A172 (cell line): ENCODE measurements around the gene BEAN1. TPM values are rescaled to one million over a fixed set of nuclear protein-coding genes. Genes with fewer than 3 reads are reported as not detected.

Experiments used
- DNase-seq: peaks from one replicate; pipeline ENCODE4 v3.0.0-alpha.2; 2015; ENCODE audit warnings: low spot score
- total RNA-seq: library from RNA; depleted of rRNA; stranded (reverse); fragments of >200 nt; shearing (Covaris generic); gene quantifications from 2 replicates; pipeline ENCODE4 v1.2.3, GENCODE V29; 2014; rRNA removed

The BEAN1 gene, protein sequence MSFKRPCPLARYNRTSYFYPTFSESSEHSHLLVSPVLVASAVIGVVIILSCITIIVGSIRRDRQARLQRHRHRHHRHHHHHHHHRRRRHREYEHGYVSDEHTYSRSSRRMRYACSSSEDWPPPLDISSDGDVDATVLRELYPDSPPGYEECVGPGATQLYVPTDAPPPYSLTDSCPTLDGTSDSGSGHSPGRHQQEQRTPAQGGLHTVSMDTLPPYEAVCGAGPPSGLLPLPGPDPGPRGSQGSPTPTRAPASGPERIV
- total RNA-seq = 0.91 and 1.7 TPM in 2 replicates

DNA sequence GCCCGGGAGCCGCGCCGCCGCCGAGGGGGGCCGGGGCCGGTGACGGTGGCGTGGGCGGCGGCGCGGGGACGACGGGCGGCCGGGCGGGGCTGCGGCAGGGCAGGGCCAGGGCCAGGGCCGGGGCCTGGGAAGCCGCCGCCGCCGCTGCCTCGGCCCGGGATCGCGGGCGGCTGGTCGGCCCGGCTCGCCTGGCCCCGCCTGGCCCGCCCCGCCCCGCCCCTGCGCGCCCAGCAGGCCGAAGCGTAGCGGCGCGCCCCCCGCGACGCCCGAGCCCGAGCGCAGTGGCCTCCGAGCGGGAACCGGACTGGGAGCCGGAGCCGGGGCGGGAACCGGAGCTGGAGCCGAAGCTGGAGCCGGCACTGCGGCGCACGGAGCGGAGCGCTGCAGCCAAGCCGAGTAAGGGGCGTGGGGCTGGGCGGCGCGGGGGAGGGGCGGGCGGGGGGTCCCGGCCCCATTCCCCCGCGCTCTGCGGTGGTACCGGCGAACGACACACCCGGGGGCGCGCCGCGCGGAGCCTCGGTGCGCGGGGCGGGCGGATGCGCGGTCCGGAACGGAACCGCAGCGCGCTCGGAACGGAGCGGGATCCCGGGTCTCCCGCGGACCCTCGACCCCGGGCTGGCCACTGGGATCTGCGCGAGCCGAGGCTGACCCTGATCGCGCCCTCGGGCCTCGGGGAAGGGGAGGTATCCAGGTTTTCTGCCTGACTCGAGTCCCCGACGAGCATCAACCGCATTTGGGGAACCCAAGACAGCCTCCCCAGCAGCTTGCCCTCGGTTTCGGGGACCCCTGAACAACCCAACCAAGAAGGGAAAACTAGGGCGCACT, at the start of gene BEAN1:
BEAN1 (plus strand) TSS at position 260 of the 825 bp plus-strand sequence. CDS start 10,382 bp downstream, outside the sequence.
- no peak for DNase-seq

DNA sequence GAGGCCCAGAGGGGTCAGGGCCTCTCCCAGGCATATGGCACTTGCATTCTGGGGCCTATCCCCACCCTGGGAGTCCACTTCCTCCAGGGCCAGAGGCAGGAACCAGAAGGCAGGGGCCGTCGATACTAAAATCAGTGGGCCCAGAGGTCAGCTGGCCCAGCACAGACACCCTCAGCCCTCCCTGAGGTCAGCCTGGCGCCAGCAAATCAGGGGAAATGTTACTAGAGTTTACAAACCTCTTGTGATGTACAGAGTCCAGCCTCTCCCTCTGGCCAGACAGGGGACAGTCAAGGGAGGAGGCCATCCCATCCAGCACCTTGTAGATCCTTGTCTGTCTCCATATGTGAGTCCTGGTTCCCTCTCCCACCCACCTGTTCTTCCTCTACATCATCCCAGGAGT, 49.8 kb upstream of the BEAN1 start:
- no peak for DNase-seq

DNA sequence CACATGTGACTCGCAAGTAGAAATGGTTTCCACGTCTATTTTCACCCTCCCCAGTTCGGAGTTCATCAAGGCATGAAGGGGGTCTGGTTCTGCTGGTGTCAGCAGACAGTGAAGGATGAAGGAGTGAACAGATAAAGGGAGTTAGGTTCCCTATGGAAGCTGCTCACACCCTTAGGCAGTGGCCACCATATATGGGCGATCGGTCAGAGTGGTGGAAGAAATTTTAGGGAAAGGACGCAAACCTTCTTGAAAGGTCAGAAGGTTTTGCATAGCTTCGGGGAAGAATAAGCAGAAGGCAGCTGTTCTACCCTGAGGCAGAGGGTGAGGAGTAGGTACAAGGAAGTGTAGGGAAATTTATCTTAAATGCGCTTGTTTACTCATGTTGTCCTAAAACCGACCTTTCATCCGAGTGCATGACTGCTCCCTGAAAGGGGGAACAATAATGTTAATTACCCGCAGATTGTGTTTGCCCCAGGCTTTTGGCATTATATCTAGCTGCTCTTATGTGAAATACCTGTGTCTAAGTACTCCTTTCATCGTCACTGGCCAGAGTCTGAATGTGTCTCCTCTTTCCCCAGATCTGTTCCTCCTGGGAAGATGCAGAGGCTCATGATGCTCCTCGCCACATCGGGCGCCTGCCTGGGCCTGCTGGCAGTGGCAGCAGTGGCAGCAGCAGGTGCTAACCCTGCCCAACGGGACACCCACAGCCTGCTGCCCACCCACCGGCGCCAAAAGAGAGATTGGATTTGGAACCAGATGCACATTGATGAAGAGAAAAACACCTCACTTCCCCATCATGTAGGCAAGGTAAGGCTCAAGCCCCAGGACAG, 48.1 kb upstream of the BEAN1 start:
- no peak for DNase-seq

DNA sequence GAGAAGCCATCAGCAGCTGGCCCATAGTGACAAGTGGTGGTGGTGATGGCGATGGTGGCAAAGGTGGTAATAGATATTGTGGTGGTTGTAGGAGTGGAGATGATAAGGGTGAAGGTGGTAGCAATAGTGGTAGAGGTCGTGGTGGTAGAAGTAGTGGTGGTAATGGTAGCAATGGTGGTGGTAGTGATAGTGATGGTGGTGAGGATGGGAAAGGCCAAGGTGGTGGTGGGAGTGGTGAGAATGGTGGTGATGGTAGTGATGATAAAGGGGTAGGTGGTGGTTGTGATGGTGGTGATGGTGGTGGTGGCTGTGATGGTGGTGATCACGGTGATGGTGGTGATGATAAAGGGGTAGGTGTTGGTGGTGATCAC, 47.5 kb upstream of the BEAN1 start:
- no peak for DNase-seq

DNA sequence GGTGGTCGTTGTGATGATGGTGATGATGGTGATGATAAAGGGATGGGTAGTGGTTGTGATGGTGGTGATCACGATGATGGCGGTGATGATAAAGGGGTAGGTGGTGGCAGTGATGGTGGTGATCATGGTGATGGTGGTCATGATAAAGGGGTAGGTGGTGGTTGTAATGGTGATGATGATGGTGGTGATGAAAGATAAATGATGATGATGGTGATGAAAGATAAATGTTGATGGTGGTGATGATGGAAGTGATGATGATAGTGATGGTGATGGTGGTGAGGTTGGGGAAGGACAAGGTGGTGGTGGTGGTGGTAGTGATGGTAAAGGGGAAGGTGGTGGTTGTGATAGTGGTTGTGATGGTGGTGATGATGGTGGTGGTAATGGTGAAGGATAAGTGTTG, 46.7 kb upstream of the BEAN1 start:
- DNase-seq = no peak

DNA sequence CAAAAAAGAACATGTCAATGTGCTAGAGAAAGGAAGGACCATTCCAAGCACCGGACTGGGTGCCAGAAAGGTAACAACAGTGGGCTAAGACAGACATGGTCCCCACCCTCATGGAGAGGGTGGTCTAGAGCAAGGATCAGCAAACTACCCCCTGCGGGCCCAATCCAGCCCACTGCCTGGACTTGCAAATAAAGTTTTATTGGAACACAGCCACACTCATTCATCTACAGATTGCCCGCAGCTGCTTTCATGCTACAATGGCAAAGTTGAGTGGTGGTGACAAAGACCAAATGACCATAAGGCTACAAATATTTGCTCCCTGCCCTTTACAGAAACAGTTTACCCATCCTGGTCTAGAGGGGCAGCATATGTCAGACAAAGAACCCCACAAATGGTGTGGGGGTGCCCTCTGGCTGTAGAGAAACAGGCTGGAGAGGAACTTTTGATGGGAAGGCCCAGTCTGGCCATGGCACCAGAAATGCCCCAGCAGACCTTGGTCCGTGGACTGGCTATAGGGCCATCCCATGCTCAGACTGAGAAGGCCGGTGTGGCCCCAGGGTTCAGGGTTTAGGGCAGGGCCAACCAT, 45.4 kb upstream of the BEAN1 start:
- DNase-seq = no peak

DNA sequence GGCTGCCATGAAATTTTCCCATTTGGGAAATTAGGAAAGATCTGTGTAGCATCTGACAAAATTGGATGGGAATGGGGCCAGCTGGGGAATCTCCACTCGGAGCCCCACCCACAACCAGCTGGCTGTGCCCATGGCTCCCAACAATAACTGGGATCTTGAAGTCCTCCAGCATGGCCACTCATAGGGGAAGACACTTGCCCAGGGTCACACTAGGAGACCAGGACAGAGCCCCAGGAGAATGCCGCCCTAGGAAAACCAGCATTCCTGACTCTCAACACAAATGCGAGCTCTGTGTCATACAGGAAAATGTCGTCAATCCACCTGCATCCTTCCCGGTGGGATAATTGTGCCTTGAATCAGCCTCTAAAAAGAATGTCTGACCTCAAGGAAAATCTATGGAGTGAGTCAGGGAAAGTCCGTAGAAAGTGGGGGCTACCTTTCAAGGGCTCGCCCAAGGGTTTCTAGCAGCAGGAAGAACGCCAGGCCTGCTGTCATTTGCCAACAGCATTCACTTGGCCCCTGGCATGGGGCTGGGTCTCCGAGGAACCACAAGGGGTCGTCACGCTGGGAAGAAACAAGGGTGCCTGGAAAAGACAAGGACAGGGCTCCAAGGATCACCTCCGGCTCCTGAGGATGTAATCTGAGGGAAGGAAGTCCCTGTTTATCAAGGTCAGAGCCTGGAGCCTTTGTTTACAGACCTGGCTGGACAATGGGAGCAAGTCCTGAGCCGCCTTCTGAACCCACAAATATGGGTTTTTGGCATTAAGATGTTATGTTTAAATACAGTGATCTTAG, 44.7 kb upstream of the BEAN1 start:
- DNase-seq = peak; percentile 96

DNA sequence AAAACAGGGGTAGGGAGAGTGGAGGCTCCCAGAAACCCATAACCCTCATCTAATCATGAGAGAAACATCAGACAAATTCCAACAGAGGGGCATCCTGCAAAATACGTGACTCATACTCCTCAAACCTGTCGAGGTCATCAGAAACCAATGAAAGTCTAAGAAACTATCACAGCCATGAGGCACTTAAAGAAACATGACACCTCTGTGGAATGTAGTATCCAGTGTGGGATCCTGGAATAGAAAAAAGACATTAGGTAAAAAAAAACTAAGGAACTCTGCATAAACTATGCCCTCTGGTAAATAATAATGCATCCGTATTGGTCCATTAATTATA, 44.2 kb upstream of the BEAN1 start:
- DNase-seq = peak; percentile 94

DNA sequence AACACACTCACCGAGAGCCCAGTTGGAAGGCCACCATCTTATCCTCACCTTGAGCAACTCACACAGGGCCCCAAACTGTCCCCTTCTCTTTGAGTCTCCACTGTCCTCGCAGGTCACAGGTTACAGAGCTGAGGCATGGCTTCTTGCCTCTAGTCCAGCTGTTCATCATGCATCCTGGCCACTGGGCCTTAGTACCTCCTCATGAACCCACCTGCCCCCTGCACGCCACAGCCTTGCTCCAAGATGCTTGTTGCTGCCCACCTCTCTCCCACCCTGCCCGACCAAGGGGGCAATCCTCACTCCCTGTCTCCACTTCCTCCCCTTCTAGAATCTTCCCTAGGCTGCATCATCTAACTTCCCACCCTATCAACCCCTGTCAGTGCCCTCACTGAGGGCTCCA, 43.5 kb upstream of the BEAN1 start:
- no peak for DNase-seq

DNA sequence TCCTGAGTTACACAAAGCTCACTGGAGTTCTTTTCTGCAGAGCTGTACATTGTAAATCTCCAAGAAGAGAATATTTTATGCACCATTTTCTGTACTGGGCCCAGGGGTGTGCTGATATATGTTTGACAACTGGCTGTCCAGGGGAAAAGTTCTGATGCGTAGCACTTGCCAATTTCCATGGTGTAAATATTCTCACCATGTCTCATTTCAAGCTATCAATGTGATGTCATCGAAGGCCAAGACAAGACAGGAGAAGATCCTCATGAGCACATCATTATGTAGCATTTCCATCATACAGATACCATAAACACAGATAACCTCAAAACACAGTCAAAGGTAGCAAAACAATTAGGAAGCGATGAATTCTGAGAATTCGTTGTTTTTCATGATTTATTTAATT, 41.7 kb upstream of the BEAN1 start:
- DNase-seq = no peak

DNA sequence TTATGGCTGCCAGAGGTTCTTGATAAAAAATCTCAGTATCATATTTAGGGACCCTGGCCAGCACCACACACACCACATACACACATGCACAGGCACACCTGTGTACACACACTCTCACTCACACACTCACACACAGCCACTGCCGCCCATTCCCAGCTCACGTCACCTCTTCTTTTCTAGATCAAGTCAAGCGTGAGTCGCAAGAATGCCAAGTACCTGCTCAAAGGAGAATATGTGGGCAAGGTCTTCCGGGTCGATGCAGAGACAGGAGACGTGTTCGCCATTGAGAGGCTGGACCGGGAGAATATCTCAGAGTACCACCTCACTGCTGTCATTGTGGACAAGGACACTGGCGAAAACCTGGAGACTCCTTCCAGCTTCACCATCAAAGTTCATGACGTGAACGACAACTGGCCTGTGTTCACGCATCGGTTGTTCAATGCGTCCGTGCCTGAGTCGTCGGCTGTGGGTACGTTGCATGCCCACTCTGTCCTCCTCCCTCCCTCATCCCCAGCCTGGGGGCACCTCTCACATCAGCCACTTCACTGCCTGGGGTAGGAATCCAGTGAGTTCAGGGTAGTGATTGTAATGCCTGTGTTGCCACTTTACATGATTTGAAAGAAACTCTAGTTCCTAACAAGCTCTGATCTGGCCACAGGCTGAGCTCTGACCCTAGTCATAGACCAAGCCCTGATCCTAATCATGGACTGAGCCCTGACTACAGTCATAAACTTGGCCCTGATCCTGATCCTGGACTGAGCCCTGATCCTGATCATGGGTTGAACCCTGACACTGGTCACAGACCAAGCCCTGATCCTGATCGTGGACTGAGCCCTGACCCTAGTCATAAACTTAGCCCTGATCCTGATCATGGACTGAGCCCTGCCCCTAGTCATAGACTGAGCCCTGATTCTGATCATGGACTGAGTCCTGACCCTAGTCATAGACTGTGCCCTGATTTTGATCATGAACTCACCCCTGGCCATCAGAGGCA, 40.2 kb upstream of the BEAN1 start:
- no peak for DNase-seq

DNA sequence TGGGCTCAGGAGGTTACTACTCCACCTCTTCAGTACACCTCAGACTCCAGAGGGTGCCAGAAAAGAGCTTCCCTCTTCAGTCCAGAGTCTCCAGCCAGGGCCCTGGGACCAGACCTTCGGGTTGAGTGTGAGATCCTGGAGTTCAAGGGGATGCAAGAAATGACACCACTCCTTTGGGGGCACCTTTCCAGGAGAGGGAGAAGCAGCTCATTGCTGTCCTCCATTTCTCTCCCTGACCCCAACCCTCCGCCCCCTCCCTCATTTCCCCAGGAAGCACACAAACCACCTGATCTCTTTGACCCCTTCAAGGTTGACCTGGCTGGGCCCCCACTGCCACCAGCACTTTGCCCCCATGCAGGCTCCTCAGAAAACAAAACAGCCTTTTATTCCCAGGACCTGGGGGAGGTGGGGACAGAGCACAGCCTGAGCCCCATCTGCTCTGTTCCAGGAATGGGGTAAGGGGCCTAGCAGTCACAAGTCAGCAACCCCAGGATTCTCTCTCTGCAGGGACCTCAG, 39.2 kb upstream of the BEAN1 start:
- DNase-seq = no peak

DNA sequence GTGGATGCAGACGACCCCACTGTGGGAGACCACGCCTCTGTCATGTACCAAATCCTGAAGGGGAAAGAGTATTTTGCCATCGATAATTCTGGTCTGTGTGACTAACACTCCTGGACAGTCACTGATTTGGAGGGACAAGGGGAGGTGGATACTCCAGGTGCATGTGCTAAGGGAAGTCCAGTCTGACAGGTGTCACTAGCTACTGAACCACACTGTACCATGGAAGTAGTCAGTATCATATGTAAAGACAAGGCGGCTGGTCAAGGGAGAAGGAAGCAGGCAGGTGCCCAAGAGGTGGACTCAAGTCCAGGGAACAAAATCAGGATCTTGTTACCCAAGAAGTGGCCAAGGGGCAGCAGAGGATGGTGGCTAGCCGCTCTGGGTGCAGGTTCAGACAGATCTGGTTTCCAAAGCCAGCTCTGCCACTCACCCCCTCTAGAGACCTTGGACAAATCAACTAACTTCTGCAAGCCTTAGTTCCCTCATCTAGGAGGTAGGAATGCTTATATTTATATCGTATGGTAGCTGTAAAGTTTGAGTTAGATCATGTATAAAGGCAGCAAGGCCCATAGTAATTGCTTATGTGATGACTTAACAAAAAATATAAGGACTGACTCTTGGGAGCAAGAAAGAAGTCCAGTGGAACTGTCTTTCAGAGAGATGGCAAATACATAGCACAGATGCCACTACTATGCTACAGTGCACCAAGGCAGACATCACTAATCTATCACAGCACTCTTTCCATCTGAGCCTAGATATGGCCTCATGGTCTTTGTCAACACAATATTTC, 38.5 kb upstream of the BEAN1 start:
- DNase-seq = no peak

DNA sequence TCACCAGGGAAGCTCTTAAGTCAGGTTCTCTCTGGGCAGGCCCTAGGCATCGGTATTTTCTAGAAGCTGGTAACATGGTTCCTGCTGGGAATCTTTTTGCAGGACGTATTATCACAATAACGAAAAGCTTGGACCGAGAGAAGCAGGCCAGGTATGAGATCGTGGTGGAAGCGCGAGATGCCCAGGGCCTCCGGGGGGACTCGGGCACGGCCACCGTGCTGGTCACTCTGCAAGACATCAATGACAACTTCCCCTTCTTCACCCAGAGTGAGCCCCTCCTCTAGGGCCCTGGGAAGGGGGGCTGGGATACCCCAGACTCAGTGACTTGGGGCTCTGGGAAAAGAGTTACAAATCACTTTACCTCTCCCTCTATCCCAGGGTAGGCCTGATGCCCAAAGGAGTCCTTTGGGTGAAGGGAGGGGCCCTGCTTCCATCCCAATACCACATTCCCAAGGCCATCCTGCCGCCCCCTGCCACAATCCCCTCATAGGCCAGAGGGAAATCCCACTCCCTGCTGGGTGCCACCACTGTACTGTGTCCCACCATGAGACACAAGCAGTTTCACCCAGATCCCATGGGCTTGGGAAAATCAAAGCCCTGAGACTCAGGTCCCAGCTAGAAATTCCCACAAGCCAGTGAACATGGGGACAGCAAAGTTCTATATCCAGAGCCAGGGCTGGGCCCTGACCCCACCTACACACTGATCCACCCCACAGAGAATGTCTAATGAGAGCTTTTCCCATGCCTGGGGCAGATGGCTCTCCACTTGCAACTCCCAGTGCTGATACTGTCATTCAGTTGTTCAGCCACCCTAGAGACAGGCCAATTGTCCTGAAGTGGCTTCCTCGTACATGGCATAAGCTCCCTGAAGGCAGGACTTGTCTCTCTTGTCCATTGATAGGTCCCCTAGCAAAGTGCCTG, 37.6 kb upstream of the BEAN1 start:
- DNase-seq = no peak

DNA sequence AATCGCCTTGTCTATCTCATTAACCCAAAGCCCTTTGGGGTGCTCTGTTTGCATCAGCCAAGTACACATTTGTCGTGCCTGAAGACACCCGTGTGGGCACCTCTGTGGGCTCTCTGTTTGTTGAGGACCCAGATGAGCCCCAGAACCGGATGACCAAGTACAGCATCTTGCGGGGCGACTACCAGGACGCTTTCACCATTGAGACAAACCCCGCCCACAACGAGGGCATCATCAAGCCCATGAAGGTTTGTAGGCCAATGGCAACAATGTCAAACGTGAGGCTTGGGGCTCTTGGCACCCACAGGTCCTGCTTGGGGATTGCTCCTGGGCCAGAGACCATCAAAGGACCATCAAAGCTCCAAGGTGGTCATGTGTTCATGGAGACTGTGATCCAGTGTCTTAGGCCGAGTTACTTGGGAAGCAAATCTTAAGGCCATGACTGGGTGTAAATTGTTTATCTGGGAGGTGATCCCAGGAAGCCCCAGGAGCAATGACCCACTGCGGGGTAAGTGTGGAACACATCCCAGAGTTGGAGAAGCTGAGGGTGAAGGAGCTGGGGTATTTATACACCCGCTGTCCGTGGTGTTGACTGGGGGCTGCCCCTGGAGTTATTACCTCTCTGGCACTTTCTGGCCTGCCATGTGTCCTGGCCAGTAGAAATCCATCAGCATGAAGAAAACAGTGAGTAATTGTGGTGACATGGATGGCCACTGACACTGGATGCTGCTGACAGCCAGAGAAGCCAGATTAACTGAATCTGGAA, 36.6 kb upstream of the BEAN1 start:
- DNase-seq = no peak

DNA sequence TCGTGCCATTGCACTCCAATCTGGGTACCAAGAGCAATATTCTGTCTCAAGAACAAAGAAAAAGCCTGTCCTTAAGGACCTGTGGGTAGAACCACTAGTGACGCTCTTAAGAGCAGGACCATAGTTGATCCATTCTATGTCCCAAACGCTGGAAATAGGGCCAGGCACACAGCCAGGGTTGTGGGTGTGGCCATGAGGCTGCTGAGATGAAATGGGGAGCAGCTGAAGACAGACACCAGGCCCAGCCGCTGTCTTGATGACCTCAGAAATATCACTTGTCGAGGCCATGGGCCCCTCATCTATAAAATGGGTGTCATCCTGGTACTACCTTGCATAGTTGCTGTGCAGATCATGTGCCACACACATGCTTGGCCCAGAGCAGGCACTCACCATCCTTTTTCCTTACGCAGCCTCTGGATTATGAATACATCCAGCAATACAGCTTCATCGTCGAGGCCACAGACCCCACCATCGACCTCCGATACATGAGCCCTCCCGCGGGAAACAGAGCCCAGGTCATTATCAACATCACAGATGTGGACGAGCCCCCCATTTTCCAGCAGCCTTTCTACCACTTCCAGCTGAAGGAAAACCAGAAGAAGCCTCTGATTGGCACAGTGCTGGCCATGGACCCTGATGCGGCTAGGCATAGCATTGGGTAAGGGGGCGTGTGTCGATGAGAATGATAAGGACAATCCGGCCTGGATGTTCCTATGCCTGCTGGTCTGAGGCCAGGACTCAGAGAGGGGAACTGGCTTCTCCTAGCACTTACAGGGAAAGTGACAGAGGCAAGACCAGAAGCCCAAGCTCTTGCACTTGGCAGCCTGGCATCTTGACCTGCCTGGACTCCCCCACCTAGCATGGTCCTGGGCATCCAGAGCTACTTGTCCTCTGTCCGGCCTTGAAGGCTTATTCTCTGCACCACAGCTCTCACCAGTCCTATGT, 35.1 kb upstream of the BEAN1 start:
- no peak for DNase-seq
